HG02610 (cell line): ENCODE results near the gene CALML6.

Experiments used
- ATAC-seq: cut with Tn5 transposase; IDR thresholded peaks from one replicate; pipeline ENCODE4 v1.9.1; 2021; ENCODE audit warnings: mild to moderate bottlenecking, moderate library complexity; ENCODE audit not compliant: unreplicated experiment

CALML6 gene

DNA sequence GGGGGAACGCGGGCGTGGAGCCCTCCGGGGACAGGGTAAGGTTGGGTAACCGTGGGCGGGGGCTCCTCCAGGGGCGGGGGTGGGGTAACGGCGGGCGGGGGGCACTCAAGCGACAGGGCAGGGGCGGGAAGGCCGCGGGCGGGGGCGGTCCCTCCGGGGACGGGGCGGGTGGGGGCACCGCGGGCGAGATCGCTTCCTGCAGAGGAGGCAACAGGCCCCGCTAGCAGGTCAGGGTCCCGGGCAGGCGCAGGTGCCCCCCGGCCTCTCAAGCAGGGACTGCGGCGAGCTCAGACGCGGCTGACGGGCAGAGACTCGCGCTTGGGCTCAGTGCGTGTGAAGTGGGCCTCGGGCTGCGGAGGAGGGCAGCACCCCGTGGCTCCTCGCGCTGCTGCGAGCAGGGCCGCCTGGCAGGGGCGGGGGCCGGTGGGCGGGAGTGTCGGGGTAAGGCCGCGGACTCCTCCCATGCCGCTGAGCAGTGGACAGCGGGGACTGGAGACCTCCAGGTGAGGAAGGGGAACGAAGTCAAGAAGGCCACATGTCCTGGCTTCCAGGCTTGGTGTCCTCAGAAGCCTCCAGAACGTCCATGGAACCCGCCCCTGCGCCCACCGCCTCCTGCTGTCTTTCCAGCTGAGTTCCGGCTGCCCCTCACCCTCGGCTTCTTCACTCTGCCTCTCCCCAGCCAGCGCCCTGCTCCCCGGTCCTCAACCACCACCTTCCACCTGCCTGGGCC, 23.5 kb upstream of the CALML6 start:
- ATAC-seq = peak; percentile 13

GRCh38 chr1:1892079-1892762, 22.8 kb upstream of the CALML6 start:
- no peak for ATAC-seq

DNA sequence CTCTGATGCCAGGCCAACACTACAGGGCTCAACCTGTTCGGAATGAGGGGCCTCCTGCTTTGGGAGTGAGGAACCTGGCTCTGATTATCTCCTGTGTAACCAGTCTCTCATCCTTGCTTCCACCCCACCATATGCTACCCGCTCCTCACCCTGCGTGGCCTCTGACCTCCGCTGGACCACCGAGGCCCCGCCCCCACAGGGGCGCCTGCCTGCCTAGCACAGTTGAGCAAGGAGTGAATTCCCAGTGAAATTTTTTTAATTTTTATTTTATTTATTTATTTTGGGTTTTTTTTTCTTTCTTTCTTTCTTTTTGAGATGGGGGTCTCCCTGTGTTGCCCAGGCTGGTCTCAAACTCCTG, 22.3 kb upstream of the CALML6 start:
- no peak for ATAC-seq

DNA sequence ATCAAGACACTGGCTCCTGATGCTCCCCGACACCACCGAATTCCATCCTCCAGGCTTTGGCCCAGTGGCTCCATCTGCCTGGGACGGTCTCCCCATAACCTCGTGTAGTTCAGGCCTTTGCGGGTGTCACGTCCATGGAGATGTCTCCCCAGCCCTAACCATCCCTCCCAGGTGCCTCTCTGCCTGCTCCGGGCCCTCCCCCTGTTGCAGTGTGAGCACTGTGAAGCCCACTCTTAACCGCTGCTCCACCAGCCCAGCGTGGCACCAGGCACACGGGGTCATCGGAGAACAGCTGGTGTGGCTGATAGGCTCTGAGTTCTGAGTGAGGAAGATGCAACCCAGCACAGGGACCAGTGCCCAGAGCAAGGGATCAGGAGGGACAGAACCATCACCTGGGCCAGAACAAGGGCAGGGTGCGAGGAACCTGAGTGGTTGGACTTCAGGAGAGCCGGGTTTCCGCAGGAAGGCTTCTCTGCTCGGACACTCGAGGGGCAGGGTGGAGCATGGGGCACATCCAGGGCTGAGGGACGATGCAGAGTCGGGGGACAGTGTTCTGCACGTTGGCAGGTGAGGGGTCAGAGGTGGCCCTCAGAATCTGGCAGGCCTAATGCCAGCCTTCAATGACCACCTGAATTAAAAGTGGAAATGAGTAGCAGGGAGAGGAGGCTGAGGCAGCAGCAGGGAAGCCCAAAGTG, 21.6 kb upstream of the CALML6 start:
- no peak for ATAC-seq

DNA sequence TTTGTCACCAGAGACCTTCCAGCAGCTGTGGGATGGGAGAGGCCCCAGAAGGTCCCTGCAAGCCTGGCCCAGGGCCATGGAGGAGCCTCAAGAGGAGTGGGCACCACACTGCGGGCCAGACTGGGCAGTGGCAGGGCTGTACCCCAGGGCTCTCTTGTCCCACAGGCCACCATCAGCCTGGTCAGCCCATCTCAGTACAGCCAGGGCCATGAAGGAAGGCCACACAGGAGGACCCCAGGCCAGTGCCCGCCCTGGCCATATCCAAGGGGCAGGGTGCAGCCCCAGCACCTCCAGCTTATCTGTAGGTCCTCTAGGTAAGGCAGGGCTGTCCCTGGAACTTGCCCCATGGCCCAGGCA, 21.1 kb upstream of the CALML6 start:
- no peak for ATAC-seq

GRCh38 chr1:1894354-1895059, 20.6 kb upstream of the CALML6 start:
- no peak for ATAC-seq

- ATAC-seq = no peak
Observed at GRCh38 chr1:1895060-1895418, 20.0 kb upstream of the CALML6 start.

GRCh38 chr1:1895456-1896336, 19.4 kb upstream of the CALML6 start:
- ATAC-seq = no peak

- no peak for ATAC-seq
Observed at GRCh38 chr1:1898246-1898933, 16.7 kb upstream of the CALML6 start.

GRCh38 chr1:1899266-1899966, 15.6 kb upstream of the CALML6 start:
- ATAC-seq = no peak

DNA sequence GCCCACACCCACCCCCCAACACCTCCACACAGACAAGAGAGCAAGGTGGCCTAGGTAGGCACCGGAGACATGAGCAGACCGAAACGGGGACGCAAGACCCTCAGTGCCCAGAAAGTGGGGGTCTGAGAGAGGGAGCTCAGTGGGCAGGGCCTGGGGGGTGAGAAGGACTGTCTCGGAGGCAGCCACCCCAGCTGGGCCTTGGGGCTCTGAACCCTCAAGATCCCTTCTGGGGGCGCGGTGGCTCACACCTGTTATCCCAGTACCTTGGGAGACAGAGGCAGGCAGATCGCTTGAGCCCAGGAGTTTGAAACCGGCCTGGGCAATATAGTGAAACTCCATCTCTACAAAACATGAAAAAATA, 15.1 kb upstream of the CALML6 start:
- ATAC-seq = no peak

DNA sequence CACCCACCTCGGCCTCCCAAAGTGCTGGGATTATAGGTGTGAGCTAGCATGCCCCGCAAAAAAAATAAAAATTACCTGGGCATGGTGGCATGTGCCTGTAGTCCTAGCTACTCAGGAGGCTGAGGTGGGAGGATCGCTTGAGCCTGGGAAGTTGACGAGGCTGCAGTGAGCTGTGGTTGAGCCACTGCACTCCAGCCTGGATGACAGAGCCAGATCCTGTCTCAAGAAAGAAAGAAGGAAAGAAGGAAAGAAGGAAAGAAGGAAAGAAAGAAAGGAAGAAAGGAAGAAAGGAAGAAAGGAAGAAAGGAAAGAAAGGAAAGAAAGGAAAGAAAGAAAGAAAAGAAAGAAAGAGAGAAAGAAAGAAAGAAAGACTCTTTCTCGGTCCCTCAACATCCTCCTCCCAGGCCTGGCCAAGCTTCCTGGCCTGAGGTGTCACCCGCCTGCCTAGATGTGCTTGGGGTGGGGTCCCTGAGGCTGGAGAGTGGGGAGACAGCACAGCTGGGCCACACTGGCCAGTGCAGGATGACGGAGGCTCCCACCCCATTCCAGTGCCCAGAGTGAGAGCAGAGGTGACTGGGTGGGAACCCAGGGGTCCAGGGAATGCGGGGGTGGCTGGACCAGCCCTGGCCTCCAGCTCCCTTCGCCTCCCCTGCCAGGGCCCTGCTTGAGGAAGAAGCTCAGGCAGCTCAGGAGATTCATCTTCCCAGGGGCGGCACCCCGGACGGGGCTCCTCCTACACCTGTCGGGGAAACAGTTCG, 14.0 kb upstream of the CALML6 start:
- no peak for ATAC-seq

GRCh38 chr1:1901641-1902294, 13.3 kb upstream of the CALML6 start:
- ATAC-seq = no peak

DNA sequence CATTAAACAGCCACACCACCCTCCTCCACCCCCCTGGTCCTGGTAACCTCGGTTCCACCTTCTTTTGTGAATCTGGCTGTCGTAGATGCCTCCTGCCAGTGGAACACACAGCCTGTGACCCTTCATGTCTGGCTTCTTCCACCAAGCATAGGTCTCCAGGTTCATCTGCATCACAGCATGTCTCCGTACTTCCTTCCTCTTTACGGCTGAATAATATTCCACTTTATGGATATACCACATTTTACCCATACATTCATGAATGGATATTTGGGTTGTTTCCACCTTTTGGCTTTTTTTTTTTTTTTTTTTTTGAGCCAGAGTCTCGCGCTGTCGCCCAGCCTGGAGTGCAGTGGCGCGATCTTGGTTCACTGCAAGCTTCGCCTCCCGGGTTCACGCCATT, 11.8 kb upstream of the CALML6 start:
- no peak for ATAC-seq

DNA sequence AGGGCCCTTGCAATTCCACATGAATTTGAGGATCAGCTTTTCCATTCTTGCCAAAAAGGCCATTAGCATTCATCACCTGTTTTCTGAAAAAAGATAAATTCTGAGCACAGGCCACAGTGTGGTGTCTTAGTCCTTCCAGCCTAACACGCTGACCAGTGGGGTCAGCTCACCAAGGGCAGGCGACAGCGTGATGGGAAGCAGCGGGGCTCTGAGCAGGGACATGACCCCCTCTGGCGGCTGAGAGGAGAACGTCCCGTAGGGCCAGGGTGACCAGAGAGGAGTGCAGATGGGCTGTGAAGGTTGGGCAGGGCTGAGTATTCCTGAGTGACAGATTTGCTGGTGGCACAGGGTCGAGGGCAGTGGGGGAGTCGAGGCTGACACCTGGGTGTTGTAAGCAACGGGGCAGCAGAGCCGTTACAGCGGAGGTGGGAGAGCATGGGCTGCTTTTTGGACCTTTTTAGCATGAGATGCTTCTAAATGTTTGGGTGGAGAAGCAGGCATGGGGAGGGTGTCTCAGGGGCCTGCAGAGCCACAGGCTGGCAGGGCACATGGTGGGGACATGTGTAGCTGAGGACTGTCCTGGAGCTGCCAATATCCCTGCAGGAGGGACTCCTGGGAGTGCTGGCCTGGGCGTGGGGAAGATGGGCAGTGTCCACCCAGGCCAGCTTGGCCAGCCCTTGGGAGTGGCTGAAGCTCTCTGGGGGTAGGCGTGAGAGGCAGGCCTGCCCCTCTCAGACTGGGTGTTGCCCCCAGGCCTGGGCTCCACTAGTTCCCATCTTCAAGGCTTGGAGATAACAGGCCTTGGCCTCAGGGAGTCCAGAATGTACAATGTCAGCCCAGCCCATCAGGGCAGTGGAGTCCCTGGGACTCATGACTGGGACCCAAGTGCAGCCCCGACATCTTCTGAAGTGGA, 8.6 kb upstream of the CALML6 start:
- ATAC-seq = no peak

GRCh38 chr1:1907098-1907736, 7.8 kb upstream of the CALML6 start:
- no peak for ATAC-seq

DNA sequence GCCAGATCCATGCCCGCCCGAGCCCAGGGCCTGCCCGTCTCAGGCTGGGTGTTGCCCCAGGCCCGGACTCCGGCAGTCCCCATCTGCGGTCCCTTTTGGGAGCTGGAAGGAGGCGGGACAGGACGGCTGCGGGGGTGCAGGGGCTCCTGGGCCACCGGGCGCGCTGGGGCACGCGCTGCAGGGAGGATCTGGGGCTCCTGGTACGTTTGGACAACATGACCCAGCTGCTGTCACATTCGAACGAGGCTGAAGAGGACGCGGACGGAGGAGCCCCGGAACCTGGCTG, 6.6 kb upstream of the CALML6 start:
- ATAC-seq = peak; percentile 8
